ENCODE measurements around the gene XPNPEP1.

- TF ChIP-seq EZH2 (IDR thresholded peaks at IDR 0.05; ENCODE audit: borderline replicate concordance, low read length), result no peak
- no peak for TF ChIP-seq CTCF (IDR thresholded peaks at IDR 0.05; ENCODE audit: low read length)
Observed at GRCh38 chr10:109953766-109954165, 30.5 kb upstream of the XPNPEP1 start.

Data from OCI-LY1 (cell line).